ENCODE measurements around the gene SUGCT.

- no peak for TF ChIP-seq ZNF274 (IDR thresholded peaks at IDR 0.05; ENCODE audit: low read depth, low read length)
- TF ChIP-seq YY1 (IDR thresholded peaks at IDR 0.05; ENCODE audit: insufficient read depth, insufficient read length): no peak
- TF ChIP-seq SUZ12 (IDR thresholded peaks at IDR 0.05; ENCODE audit: extremely low read depth, insufficient read depth, insufficient read length): no peak
Measured at GRCh38 chr7:40711706-40712105, 576.9 kb downstream of the SUGCT start.
